ENCODE measurements around the gene LY9. TPM values are rescaled to one million over a fixed set of nuclear protein-coding genes. Genes with fewer than 3 reads are reported as not detected.
A peak's percentile ranks its signal among the peaks of the same experiment; 100 is the strongest.
"Not testable (repeated sequence)": the region's sequence is repeated elsewhere in the genome, so short reads cannot be mapped to it uniquely, and the experiment has no call there.

LY9 gene
- total and polyA plus RNA-seq, 12 donors = 0.10 to 1.4 (median 0.34) TPM; not detected in 6

GRCh38 chr1:160866695-160867260 is 70.8 kb downstream of the LY9 start:
- no peaks in the 10 kb centered on the region for H3K9me3 ChIP-seq
- intact Hi-C loops (cut with DNase I) = no loop called here
- no peak for TF ChIP-seq CTCF (IDR thresholded peaks at IDR 0.05)
- ATAC-seq (no peak), DNase-seq (no peak)
- peaks cover 0 to 19% (median under 1%) of the 10 kb centered on the region in 7 donors for H3K27me3 ChIP-seq
- no peak overlapping the region for H3K4me3 ChIP-seq
- 71 to 74% methylated on average over 6 of the region's 6 CpGs for WGBS, 2 donors
- no peaks in the 10 kb centered on the region for H3K36me3 ChIP-seq
- no peak overlapping the region for H3K27ac ChIP-seq
- peaks cover 0 to 34% (median 0%) of the 10 kb centered on the region in 9 donors for H3K4me1 ChIP-seq

GRCh38 chr1:160867651-160868050 is 71.7 kb downstream of the LY9 start:
- DNase-seq; H3K36me3 ChIP-seq; H3K4me3 ChIP-seq; H3K9me3 ChIP-seq; intact Hi-C loops (cut with DNase I); ATAC-seq: not testable (repeated sequence)
- Histone ChIP-seq H3K27ac (peak overlapping the region in 1 of 10 donors; percentile 47), H3K27me3 (peaks cover 0 to 11% (median 0%) of the 10 kb centered on the region in 7 donors), H3K4me1 (peaks cover 0 to 25% (median 0%) of the 10 kb centered on the region in 9 donors)
- 47% methylated on average over 4 of the region's 4 CpGs for WGBS, 2 donors

GRCh38 chr1:160868141-160868540 is 72.2 kb downstream of the LY9 start:
- H3K9me3 ChIP-seq = no peaks in the 10 kb centered on the region
- peaks cover 0 to 20% (median 0%) of the 10 kb centered on the region in 9 donors for H3K4me1 ChIP-seq
- H3K36me3 ChIP-seq = no peaks in the 10 kb centered on the region
- 71 to 88% methylated on average over 3 of the region's 3 CpGs for WGBS, 2 donors
- ATAC-seq (no peak), DNase-seq (no peak)
- intact Hi-C loops (cut with DNase I) = no loop called here
- H3K27ac ChIP-seq = no peak overlapping the region
- peaks cover 0 to 6% (median 0%) of the 10 kb centered on the region in 7 donors for H3K27me3 ChIP-seq
- no peak for TF ChIP-seq CTCF (IDR thresholded peaks at IDR 0.05)
- H3K4me3 ChIP-seq = no peak overlapping the region

GRCh38 chr1:160874935-160875334 is 79.0 kb downstream of the LY9 start:
- Histone ChIP-seq H3K4me3 (no peak overlapping the region), H3K27me3 (peaks cover 0 to 17% (median 3%) of the 10 kb centered on the region in 7 donors), H3K27ac (no peak overlapping the region), H3K36me3 (no peaks in the 10 kb centered on the region), H3K9me3 (no peaks in the 10 kb centered on the region), H3K4me1 (peaks cover 0 to 22% (median 0%) of the 10 kb centered on the region in 9 donors)
- 51 to 68% methylated on average over 3 of the region's 3 CpGs for WGBS, 2 donors
- no peak for DNase-seq
- no peak for TF ChIP-seq CTCF (IDR thresholded peaks at IDR 0.05)
- ATAC-seq = no peak
- intact Hi-C loops (cut with DNase I) = no loop called here

- not testable (repeated sequence) for ATAC-seq, H3K36me3 ChIP-seq
These were observed 79.6 kb downstream of the LY9 start for GRCh38 chr1:160875591-160875990.

More at GRCh38 chr1:160875591-160875990, 79.6 kb downstream of the LY9 start:
- intact Hi-C loops (cut with DNase I); H3K9me3 ChIP-seq; H3K27ac ChIP-seq; DNase-seq; H3K4me3 ChIP-seq: not testable (repeated sequence)
- Histone ChIP-seq H3K27me3 (peaks cover 0 to 17% (median 3%) of the 10 kb centered on the region in 7 donors), H3K4me1 (peaks cover 0 to 27% (median 0%) of the 10 kb centered on the region in 9 donors)
- WGBS, 2 donors = 68 to 85% methylated on average over 4 of the region's 4 CpGs

Data from heart right ventricle (tissue), 16 donors.